GM21528 (cell line): ENCODE measurements around the gene CATSPERZ.
A peak's percentile ranks its signal among the peaks of the same experiment; 100 is the strongest.
"Not testable (repeated sequence)": the region's sequence is repeated elsewhere in the genome, so short reads cannot be mapped to it uniquely, and the experiment has no call there.

ENCODE experiments used
- ATAC-seq: cut with Tn5 transposase; IDR thresholded peaks from one replicate; pipeline ENCODE4 v1.9.1; 2021; ENCODE audit warnings: mild to moderate bottlenecking, moderate library complexity; ENCODE audit not compliant: unreplicated experiment, low FRiP score

CATSPERZ gene

DNA sequence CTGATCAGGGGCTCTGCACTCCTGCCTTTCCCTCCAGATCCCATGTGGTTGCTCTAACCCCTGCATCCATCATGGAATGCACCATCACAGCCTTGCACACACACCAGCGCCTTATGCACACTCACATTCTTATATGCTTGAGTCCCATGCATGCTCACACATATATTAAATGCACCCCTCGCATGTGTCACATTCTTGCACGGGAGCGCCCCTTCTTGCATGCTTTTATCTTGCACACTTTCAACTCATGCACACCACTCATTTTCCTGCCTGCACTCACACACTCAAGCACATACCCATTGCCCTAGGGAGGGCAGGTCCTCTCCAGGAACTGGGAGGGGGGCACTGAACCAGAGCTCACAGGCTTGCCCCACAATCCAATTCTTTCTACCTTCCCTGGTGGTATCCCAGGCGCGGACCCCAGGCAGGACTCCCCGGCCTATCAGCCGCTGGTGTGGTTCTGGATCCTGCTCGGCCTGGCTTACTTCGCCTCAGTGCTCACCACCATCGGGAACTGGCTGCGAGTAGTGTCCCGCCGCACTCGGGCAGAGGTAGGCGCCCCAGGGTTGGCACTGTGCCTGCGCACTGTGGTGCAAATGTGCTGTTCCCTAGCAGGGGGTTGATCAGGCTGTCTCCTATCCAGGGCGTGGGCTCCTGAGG, 2.3 kb upstream of the CATSPERZ start:
- ATAC-seq, result no peak

DNA sequence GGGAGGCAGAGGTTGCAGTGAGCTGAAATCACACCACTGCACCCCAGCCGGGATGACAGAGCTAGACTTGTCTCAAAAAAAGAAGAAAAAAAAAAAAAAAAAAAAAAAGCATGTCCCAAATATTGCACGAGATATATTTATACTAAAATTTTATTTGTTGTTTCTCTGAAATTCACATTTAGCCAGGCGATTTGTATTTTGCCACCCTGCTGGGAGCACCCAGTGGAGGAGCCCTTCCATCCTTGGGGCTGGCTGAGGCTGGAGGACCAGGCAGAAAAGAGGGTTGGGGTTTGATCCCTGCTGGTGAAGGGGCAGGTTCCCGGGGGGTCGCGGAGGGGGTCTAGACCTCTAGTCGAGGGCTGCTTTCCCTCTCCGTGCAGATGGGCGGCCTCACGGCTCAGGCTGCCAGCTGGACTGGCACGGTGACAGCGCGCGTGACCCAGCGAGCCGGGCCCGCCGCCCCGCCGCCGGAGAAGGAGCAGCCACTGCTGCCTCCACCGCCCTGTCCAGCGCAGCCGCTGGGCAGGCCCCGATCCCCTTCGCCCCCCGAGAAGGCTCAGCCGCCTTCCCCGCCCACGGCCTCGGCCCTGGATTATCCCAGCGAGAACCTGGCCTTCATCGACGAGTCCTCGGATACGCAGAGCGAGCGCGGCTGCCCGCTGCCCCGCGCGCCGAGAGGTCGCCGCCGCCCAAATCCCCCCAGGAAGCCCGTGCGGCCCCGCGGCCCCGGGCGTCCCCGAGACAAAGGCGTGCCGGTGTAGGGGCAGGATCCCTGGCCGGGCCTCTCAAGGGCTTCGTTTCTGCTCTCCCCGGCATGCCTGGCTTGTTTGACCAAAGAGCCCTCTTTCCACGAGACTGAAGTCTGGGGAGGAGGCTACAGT, 952 bp upstream of the CATSPERZ start:
- ATAC-seq, result no peak

DNA sequence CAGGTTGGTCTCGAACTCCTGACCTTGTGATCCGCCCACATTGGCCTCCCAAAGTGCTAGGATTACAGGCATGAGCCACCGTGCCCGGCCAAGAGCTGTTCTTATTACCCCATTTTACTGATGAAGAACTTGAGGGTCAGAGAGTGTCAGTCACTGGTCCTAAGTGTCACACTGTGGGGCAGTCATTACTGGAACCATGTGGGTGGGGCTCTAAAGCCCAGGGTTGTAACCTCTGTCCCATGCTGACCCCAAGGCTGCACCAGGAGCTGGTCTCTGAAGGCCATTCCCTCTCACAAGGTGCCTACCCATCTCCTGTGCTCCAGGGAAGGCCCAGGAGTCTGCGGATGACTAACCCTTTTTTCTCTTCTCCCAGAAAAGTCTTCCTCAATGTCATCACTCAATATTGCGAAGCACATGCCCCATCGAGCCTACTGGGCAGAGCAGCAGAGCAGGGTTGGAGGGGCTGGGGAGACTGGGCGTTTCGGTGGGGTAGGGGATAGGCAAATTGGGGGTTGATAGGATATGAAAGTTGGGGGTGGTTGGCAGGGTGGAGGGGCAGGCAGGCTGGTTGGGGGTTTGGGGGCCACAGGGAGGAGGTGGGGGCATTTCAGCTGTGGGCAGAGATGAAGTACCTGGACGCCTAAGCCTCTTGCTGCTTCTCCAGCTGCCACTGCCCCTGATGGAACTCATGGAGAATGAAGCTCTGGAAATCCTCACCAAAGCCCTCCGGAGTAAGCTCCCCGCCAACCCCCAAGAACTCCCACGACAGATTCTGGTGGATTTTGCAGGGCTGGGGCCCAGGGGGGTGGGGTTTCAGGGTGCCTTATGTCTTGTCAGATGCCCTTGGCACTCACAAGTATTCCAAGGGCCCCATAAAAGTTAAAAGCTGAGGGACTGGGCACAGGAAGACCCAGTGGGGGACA, 3.2 kb downstream of the CATSPERZ start:
- ATAC-seq, result no peak

DNA sequence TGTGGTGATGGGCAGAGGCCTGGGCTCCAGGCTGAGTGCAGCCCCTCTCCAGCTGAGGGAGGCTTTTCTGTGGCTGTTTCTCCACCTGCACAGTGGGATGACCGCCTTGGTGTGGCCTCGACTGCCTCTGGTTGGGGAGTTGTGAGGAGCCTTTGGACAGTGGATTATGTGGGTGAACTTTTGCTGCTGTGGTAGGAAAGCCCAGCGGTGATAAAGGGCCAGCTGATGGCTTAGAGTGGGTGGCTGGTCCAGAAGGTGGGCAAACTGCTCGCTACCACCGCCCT, 3.8 kb downstream of the CATSPERZ start:
- ATAC-seq, result no peak

DNA sequence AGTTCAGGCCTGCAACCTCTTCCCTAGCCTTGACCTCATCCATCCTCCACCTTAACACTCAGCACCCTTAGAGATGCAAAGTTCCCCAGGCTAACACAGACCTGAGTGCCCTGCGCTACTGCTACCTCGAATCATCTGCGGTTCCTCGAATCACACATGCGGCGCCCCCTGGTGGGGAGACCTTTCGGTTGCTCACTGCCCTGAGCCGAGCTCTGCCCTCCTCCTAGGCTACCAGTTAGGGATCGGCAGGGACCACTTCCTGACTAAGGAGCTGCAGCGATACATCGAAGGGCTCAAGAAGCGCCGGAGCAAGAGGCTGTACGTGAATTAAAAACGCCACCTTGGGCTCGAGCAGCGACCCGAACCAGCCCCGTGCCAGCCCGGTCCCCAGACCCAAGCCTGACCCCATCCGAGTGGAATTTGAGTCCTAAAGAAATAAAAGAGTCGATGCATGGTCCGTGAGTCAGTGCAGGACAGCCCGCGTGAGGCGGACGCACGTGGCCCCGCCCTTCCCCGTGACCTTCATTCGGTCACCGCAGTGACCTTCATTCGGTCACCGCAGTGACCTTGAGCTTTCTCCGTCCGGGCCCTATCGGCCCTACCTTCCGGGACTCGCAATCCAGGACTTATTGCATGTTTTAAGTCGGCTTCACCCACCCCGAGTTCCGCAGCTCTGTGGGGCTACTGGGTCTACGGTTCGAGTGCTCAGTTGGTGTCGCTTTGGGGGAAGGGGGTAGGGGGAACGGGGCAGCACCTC, 4.3 kb downstream of the CATSPERZ start:
- ATAC-seq, result peak; percentile 30

DNA sequence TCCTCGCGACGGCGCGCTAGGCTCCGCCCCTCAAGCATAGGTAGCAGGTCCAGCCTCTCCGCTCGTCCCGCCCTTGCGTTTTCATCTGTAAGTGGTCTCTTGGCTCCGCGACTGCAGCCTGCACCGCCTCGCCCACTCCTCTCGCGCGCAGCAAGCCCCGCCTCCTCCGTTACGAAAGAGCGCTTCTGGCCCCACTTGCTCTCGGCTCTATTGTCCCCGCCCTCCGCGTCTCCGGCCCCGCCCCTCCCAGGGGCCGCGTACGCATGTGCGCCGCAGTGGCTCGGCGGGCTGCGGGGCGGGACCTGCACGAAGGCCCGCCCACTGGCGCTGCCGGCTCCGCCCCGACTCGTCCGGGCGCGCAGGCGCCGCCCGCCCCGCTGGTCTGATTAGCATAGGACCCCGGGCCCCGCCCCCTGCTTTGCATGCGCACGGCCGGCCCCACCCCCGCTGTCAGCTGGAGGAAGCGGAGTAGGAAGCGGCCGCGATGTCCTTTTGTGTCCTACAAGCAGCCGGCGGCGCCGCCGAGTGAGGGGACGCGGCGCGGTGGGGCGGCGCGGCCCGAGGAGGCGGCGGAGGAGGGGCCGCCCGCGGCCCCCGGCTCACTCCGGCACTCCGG, 5.0 kb downstream of the CATSPERZ start, which contains the start of gene ESRRA:
TSS of gene ESRRA (plus strand) at position 450 of the 616 bp plus-strand sequence. CDS start 1,656 bp downstream, outside the sequence.
- peak; percentile 65 for ATAC-seq

DNA sequence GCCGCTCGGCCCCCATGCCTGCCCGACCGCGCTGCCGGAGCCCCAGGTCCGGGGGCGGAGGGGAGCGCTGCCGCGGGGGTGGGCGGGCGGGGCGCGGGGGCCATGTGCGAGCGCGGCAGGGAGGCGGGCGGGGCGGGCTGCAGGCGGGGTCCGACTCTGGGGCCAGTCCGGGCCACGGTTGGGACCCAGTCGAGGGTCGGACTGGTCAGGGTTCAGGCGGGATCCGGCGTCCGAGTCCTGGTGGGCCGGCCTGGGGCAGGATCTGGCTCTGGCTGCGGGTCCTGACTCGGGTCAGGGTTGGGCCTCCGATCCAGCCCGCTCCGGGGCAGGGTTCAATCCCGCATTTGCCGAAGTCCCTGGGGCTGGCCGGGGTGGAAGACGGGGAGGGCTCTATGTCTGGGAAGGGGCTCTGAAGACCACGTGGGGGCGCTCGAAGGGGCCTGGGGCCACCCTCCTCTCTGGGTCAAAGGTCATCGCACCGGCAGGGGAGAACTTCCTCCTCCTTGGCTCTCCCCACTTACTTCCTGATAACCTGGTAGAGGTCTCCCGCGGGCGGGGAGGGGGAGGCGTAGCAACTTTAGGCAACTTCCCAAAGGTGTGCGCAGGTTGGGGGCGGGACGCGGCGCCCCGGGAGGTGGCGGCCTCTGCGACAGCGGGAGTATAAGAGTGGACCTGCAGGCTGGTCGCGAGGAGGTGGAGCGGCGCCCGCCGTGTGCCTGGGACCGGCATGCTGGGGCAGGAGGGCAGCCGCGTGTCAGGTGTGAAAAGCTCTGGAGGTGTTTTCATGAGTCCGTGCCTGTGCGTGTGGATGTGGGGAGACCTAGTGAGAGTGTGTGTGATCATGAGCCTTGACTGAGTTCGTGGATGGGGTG, 5.8 kb downstream of the CATSPERZ start:
- ATAC-seq, result peak; percentile 37

DNA sequence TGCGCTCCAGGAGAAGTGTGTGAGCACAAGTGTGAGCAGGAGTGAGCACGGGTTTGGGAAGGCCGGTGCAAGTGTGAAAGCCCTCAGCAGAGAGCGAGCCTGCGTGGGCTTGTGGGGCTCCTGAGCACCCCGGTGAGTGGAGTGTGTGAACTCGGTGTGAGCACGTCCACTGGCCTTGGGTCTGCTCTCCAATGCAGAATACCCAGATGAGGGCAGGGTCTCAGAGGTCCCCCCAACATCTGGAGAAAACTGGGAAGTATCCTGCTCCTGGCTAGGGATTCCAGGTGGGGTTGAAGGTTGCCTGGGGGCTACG, 6.4 kb downstream of the CATSPERZ start:
- no peak for ATAC-seq

DNA sequence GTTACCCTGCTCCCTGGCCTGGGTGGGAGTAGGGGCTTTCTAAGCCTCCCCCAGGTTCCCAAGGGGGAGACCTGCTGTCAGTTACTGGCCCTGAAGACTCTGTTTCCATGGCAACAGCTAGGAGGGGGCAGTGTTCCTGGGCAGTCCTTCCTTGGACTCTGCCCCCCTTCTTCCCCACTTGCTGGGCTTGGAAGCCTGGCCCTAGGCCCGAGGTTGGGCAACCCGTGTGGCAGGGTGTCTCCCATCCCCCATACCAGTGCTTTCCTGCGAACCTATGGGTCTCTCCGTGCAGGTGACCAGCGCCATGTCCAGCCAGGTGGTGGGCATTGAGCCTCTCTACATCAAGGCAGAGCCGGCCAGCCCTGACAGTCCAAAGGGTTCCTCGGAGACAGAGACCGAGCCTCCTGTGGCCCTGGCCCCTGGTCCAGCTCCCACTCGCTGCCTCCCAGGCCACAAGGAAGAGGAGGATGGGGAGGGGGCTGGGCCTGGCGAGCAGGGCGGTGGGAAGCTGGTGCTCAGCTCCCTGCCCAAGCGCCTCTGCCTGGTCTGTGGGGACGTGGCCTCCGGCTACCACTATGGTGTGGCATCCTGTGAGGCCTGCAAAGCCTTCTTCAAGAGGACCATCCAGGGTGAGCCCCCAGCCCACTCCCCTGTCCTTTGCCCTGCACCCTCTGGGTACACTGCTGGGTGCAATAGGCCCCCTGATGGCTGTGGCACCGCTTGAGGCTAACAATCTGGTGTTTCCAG, 6.9 kb downstream of the CATSPERZ start:
- no peak for ATAC-seq

DNA sequence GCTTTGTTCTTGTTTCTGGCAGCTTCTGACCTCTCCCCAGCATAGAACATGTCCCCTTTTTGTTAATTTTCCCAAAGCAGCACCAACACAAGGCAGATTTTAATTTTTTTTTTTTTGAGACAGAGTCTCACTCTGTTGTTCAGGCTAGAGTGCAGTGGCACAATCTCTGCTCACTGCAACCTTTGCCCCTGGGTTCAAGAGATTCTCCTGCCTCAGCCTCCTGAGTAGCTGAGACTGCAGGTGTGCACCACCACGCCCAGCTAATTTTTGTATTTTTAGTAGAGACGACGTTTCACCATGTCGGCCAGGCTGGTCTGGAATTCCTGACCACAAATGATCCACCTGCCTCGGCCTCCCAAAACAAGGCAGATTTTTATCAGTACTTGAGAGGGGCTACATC, 7.6 kb downstream of the CATSPERZ start:
- ATAC-seq, result not testable (repeated sequence)

DNA sequence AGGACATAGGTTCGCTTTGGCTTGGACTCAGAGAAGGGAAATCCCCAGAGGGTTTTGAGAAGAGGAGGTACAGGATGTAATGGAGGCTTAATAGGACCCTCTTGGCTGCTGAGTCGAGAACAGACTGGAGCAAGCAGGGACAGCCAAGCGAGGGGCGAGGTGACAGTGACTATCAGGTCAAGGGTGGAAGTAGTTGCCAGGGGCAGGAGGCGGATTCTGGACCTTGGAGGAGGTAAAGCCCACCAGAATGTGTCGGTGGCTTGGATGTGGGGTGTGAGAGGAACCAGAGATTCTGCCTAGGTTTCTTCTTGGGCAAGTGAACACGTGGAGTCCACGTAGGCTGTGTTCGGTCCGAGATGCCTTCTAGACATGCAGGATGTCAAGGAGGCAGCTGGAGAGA, 12.8 kb downstream of the CATSPERZ start:
- ATAC-seq, result no peak

DNA sequence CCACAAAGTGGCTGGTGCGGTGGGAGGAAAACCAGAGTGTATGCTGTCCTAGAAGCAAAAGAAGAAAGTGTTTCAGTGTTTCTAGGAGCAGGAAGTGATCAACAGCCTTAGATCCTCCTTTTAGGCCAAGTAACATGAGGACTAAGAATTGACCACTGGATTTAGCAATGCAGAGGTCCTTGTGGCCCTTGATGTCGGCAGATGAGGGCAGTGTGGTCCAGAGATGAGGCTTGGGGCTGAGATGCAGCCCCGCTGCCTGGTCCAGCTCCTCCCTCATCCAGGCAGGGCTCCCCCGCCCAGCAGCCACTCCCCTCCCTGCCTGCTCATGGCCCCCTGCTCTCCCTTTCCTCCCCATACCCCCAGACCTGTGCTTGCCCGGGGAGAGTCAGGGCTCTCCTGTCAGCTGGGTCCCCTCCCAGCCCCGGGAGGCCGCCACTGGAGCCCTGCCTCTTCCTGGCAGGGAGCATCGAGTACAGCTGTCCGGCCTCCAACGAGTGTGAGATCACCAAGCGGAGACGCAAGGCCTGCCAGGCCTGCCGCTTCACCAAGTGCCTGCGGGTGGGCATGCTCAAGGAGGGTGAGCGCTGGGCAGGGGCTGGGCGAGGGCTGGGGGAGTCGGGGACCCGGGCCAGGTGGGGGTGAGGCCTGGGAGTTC, 13.5 kb downstream of the CATSPERZ start:
- ATAC-seq, result no peak

DNA sequence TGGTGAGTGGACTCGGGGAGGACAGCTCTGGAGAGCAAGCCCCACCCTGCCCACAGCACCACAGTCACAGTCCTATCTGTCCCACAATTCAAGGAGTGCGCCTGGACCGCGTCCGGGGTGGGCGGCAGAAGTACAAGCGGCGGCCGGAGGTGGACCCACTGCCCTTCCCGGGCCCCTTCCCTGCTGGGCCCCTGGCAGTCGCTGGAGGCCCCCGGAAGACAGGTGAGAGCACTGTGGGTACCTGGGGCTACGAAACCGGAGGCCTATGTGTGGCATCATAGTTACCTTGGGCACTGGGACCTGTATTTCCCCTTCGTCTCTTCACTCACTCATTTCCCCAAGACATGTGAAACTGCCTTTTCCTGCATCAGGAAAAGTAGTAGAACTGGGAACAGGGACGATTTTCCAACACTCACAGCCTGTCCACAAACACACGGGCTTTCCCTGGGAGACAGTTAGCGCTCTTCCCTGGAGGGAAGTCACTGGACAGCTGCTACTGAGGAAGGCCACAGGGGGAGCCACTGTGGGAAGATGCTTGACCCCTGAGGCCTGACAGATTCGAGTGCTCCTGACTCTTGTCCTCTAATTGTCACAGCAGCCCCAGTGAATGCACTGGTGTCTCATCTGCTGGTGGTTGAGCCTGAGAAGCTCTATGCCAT, 14.1 kb downstream of the CATSPERZ start:
- no peak for ATAC-seq

DNA sequence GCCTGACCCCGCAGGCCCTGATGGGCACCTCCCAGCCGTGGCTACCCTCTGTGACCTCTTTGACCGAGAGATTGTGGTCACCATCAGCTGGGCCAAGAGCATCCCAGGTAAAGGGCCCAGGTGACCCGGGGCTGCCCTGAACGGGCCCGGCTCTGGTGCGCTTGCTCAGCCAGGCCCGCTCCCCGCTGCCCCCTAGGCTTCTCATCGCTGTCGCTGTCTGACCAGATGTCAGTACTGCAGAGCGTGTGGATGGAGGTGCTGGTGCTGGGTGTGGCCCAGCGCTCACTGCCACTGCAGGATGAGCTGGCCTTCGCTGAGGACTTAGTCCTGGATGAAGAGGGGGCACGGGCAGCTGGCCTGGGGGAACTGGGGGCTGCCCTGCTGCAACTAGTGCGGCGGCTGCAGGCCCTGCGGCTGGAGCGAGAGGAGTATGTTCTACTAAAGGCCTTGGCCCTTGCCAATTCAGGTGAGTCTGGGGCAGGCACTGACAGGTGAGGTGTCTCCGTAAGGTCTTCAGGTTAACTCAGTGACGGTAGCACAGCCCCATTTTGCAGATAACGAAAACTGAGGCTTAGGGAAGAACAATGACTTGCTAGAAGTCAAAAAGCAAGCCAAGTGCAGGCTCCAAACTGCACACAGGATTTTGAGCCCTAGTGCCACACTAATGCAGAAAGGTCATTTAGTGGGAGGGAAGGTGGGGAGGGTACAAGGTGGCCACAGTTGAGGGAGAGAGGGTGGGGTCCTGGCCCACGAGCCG, 14.8 kb downstream of the CATSPERZ start:
- no peak for ATAC-seq

DNA sequence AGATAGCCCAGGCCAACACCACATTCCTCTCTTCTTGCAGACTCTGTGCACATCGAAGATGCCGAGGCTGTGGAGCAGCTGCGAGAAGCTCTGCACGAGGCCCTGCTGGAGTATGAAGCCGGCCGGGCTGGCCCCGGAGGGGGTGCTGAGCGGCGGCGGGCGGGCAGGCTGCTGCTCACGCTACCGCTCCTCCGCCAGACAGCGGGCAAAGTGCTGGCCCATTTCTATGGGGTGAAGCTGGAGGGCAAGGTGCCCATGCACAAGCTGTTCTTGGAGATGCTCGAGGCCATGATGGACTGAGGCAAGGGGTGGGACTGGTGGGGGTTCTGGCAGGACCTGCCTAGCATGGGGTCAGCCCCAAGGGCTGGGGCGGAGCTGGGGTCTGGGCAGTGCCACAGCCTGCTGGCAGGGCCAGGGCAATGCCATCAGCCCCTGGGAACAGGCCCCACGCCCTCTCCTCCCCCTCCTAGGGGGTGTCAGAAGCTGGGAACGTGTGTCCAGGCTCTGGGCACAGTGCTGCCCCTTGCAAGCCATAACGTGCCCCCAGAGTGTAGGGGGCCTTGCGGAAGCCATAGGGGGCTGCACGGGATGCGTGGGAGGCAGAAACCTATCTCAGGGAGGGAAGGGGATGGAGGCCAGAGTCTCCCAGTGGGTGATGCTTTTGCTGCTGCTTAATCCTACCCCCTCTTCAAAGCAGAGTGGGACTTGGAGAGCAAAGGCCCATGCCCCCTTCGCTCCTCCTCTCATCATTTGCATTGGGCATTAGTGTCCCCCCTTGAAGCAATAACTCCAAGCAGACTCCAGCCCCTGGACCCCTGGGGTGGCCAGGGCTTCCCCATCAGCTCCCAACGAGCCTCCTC, 15.7 kb downstream of the CATSPERZ start:
- not testable (repeated sequence) for ATAC-seq
